ENCODE data around the gene NANP.

GRCh38 chr20:25573288-25574251, 50.2 kb downstream of the NANP start:
- no peak for TF ChIP-seq CTCF (conservative IDR thresholded peaks at IDR 0.05 in 1 of 2, IDR thresholded peaks at IDR 0.05 in 1 of 2; ENCODE audit: low read depth in 1 of 2, low read length in 2 of 2)
- no peak for TF ChIP-seq EZH2 (IDR thresholded peaks at IDR 0.05; ENCODE audit: low read length, missing control alignments)
